ENCODE data around the gene CNTNAP3B.
"Not testable (repeated sequence)": the region's sequence is repeated elsewhere in the genome, so short reads cannot be mapped to it uniquely, and the experiment has no call there.

GRCh38 chr9:42020639-42021038 is 108.6 kb downstream of the CNTNAP3B start:
- not testable (repeated sequence) for TF ChIP-seq CTCF (conservative IDR thresholded peaks at IDR 0.05; ENCODE audit: low read length); EZH2phosphoT487 (IDR thresholded peaks at IDR 0.05; ENCODE audit: borderline replicate concordance)

All from Loucy (cell line).